WTC11 (cell line): Measurements from ENCODE around the gene C6orf136. TPM values are rescaled to one million over a fixed set of nuclear protein-coding genes. Genes with fewer than 3 reads are reported as not detected.
A peak's percentile ranks its signal among the peaks of the same experiment; 100 is the strongest.

ENCODE experiments used
- ATAC-seq: fragments of 200-7000 bp; cut with Tn5 transposase; 2 replicates; pipeline ENCODE4 v1.10.0; 2021; ENCODE audit warnings: mild to moderate bottlenecking, moderate library complexity
- CTCF ChIA-PET: fragments of 300-600 bp; sonication (Branson Sonifier 250); formaldehyde crosslinking; loops from one replicate; lab custom pipeline; 2021; ENCODE audit warnings: antibody characterized with exemption; lab: Charles Lee
- POLR2A ChIA-PET: fragments of 350-600 bp; sonication (Branson Sonifier 250); formaldehyde crosslinking; loops from one replicate; lab custom pipeline; 2021; ENCODE audit warnings: antibody characterized with exemption; lab: Charles Lee
- DNase-seq: peaks from one replicate; pipeline ENCODE4 v3.0.0; 2021; ENCODE audit warnings: low spot score
- H3K27ac Mint-ChIP-seq: 2 replicates; pipeline ENCODE4 v1.8.0; 2021; ENCODE audit warnings: mixed read lengths
- H3K27me3 Mint-ChIP-seq: 2 replicates; pipeline ENCODE4 v1.8.0; 2021; ENCODE audit warnings: low read depth, mild to moderate bottlenecking, moderate library complexity, mixed read lengths
- H3K36me3 Mint-ChIP-seq: 2 replicates; pipeline ENCODE4 v1.8.0; 2021; ENCODE audit warnings: mixed read lengths
- H3K4me1 Mint-ChIP-seq: 2 replicates; pipeline ENCODE4 v1.8.0; 2022; ENCODE audit warnings: mixed read lengths
- H3K4me3 Mint-ChIP-seq: 2 replicates; pipeline ENCODE4 v1.8.0; 2021; ENCODE audit warnings: mild to moderate bottlenecking, moderate library complexity, mixed read lengths
- H3K9me3 Mint-ChIP-seq: 2 replicates; pipeline ENCODE4 v1.8.0; 2021; ENCODE audit warnings: mixed read lengths
- ARID4B ChIP-seq: sonication (generic); formaldehyde crosslinking; IDR thresholded peaks from 2 replicates; pipeline ENCODE4 v1.8.0; 2023; ENCODE audit warnings: missing genetic modification reagents, mild to moderate bottlenecking, borderline replicate concordance
- ATF6 ChIP-seq: sonication (generic); formaldehyde crosslinking; IDR thresholded peaks from 2 replicates; pipeline ENCODE4 v1.8.1; 2023; ENCODE audit warnings: mild to moderate bottlenecking, missing genetic modification reagents
- CBFB ChIP-seq: sonication (generic); formaldehyde crosslinking; IDR thresholded peaks from 2 replicates; pipeline ENCODE4 v1.8.1; 2022; ENCODE audit warnings: mild to moderate bottlenecking, low read depth, missing genetic modification reagents
- CREM ChIP-seq: sonication (generic); formaldehyde crosslinking; IDR thresholded peaks from 2 replicates; pipeline ENCODE4 v1.8.1; 2022; ENCODE audit warnings: mild to moderate bottlenecking, missing genetic modification reagents, moderate library complexity
- ERG ChIP-seq: fragments of 250-450 bp; sonication (Bioruptor Pico); IDR thresholded peaks from 2 replicates; pipeline ENCODE4 v1.8.0; 2021; ENCODE audit warnings: mild to moderate bottlenecking
- GABPB1 ChIP-seq: sonication (generic); formaldehyde crosslinking; IDR thresholded peaks from 2 replicates; pipeline ENCODE4 v1.8.1; 2023; ENCODE audit warnings: mild to moderate bottlenecking, missing genetic modification reagents
- GRHL2 ChIP-seq: fragments of 250-450 bp; sonication (Bioruptor Pico); IDR thresholded peaks from 2 replicates; pipeline ENCODE4 v1.8.0; 2022; ENCODE audit warnings: mild to moderate bottlenecking, moderate library complexity; ENCODE audit not compliant: insufficient replicate concordance, severe bottlenecking
- GTF2I ChIP-seq: fragments of 250-450 bp; sonication (Bioruptor Pico); conservative IDR thresholded peaks from 2 replicates; pipeline ENCODE4 v1.4.0; 2021; ENCODE audit warnings: mild to moderate bottlenecking
- HMGA2 ChIP-seq: fragments of 250-450 bp; sonication (Bioruptor Pico); IDR thresholded peaks from 2 replicates; pipeline ENCODE4 v1.4.0; 2021; ENCODE audit warnings: mild to moderate bottlenecking, moderate library complexity
- JUN ChIP-seq: sonication (generic); formaldehyde crosslinking; IDR thresholded peaks from 2 replicates; pipeline ENCODE4 v1.8.0; 2023; ENCODE audit warnings: mild to moderate bottlenecking, missing genetic modification reagents
- NFYB ChIP-seq: sonication (generic); formaldehyde crosslinking; conservative IDR thresholded peaks from 2 replicates; pipeline ENCODE4 v1.8.0; 2022; ENCODE audit warnings: low read depth, missing genetic modification reagents
- NR2C2 ChIP-seq: sonication (generic); formaldehyde crosslinking; IDR thresholded peaks from 2 replicates; pipeline ENCODE4 v1.8.0; 2022; ENCODE audit warnings: mild to moderate bottlenecking, missing genetic modification reagents
- NR3C1 ChIP-seq: sonication (generic); formaldehyde crosslinking; conservative IDR thresholded peaks from 2 replicates; pipeline ENCODE4 v1.8.1; 2023; ENCODE audit warnings: low read depth, mild to moderate bottlenecking, missing genetic modification reagents
- RORB ChIP-seq: fragments of 250-450 bp; sonication (Bioruptor Pico); IDR thresholded peaks from 2 replicates; pipeline ENCODE4 v1.9.0; 2021; ENCODE audit warnings: mild to moderate bottlenecking
- SOX15 ChIP-seq: fragments of 250-450 bp; sonication (Bioruptor Pico); IDR thresholded peaks from 2 replicates; pipeline ENCODE4 v1.9.0; 2021; ENCODE audit warnings: mild to moderate bottlenecking
- SP1 ChIP-seq: sonication (generic); formaldehyde crosslinking; conservative IDR thresholded peaks from 2 replicates; pipeline ENCODE4 v1.8.1; 2022; ENCODE audit warnings: missing genetic modification reagents
- USF2 ChIP-seq: sonication (generic); formaldehyde crosslinking; IDR thresholded peaks from 2 replicates; pipeline ENCODE4 v1.8.1; 2023; ENCODE audit warnings: mild to moderate bottlenecking, missing genetic modification reagents, moderate library complexity
- ZNF317 ChIP-seq: sonication (generic); formaldehyde crosslinking; IDR thresholded peaks from 2 replicates; pipeline ENCODE4 v1.8.1; 2023; ENCODE audit warnings: low read depth, mild to moderate bottlenecking, moderate library complexity, missing genetic modification reagents, borderline replicate concordance
- ZNF416 ChIP-seq: fragments of 250-450 bp; sonication (Bioruptor Pico); IDR thresholded peaks from 2 replicates; pipeline ENCODE4 v1.9.0; 2021; ENCODE audit warnings: mild to moderate bottlenecking, inconsistent platforms
- total RNA-seq: library from RNA; stranded (reverse); gene quantifications from 3 replicates; pipeline ENCODE4 v1.2.3, GENCODE V29; 2021
- TF ChIP-seq, protein P1 (sequence below): sonication (generic); formaldehyde crosslinking; IDR thresholded peaks from 2 replicates; pipeline ENCODE4 v1.8.0; 2022; ENCODE audit warnings: mild to moderate bottlenecking, missing genetic modification reagents
- TF ChIP-seq, protein P2 (sequence below): sonication (generic); formaldehyde crosslinking; IDR thresholded peaks from 2 replicates; pipeline ENCODE4 v1.8.1; 2023; ENCODE audit warnings: mild to moderate bottlenecking, missing genetic modification reagents

C6orf136 gene
- total RNA-seq, 1 experiment from 2014 or later, result 26.5 TPM

DNA sequence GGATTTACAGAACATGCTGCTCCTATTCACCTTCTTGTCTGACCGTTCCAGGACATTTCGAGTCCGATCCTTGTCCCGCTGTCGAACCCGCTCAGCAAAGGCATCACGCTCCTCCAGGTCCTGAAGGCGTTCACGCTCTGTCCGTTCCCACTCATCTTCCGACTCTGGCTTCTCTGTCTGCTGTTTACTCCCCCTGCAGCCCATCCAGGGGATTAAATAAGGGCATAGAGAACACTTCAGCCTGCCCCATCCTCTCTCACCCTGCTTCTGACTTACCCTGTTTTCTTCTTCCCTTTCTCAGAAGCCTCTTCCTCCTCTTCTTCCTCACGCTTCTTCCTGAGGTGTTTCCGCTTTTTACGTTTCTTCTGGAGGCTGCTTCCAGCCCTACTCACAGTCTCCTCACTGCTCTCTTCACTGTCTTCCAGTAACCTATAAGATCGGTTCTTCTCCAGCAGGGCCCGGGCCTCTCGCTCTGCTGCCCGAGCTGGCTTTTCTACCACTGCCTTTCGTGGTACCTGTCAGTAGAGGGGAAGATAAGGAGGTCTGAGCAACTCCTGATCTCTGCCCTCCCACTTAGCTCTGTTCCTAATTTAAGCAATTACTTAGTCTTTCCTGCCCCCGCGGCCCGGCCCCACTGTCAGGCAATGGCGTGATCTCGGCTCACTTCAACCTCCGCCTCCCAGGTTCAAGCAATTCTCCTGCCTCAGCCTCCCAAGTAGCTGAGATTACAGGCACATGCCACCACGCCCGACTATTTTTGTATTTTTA is 24.0 kb downstream of the C6orf136 start (continued):
- TF ChIP-seq USF2 (CRISPR knock-in tag), result no peak
- no peak for TF ChIP-seq HMGA2 (CRISPR knock-in tag)
- TF ChIP-seq CREM, result no peak
- TF ChIP-seq, protein P1, sequence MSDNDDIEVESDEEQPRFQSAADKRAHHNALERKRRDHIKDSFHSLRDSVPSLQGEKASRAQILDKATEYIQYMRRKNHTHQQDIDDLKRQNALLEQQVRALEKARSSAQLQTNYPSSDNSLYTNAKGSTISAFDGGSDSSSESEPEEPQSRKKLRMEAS (CRISPR knock-in tag), result no peak
- no peak for TF ChIP-seq NFYB (CRISPR knock-in tag)
- TF ChIP-seq NR2C2 (CRISPR knock-in tag), result no peak
- no peak for TF ChIP-seq CBFB (CRISPR knock-in tag)
- no peak for TF ChIP-seq ARID4B
- TF ChIP-seq NR3C1 (CRISPR knock-in tag), result no peak
- no peak for TF ChIP-seq ATF6 (CRISPR knock-in tag)
- no peak for TF ChIP-seq ZNF317
- TF ChIP-seq, protein P2, sequence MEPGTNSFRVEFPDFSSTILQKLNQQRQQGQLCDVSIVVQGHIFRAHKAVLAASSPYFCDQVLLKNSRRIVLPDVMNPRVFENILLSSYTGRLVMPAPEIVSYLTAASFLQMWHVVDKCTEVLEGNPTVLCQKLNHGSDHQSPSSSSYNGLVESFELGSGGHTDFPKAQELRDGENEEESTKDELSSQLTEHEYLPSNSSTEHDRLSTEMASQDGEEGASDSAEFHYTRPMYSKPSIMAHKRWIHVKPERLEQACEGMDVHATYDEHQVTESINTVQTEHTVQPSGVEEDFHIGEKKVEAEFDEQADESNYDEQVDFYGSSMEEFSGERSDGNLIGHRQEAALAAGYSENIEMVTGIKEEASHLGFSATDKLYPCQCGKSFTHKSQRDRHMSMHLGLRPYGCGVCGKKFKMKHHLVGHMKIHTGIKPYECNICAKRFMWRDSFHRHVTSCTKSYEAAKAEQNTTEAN (CRISPR knock-in tag), result no peak
- no peak for TF ChIP-seq GRHL2 (CRISPR knock-in tag)
- TF ChIP-seq, all 79 proteins: peak for 0

- Mint-ChIP-seq H3K27ac (peak within 1 kb of the TSS; percentile 58), H3K4me3 (peak within 1 kb of the TSS; percentile 93), H3K36me3 (peaks cover 35% of the 10 kb centered on the region), H3K27me3 (no peaks in the 10 kb centered on the region), H3K4me1 (peaks cover 8% of the 10 kb centered on the region), H3K9me3 (no peaks in the 10 kb centered on the region)
- peak; percentile 83 for ATAC-seq
- DNase-seq, result peak; percentile 89
- ChIA-PET POLR2A (interaction anchor here (0.5 to 1.5 kb wide), 7 partner anchors 22 to 60 kb away, joined by 3 to 8 read pairs (median 3); partner anchors contain the start of gene MDC1), CTCF (interaction anchor here (0.7 to 1.9 kb wide), 39 partner anchors 8 to 419 kb away, joined by 3 to 34 read pairs (median 5); partner anchors contain the start of genes ABCF1, ATAT1, C6orf136 and MDC1)
- TF ChIP-seq SP1 (CRISPR knock-in tag) (peak; percentile 64; the same call in 1 of the 2 replicates), GTF2I (CRISPR knock-in tag) (no peak), CREM (peak; percentile 63; the same call in 1 of the 2 replicates), JUN (CRISPR knock-in tag) (no peak), ERG (CRISPR knock-in tag) (no peak), ZNF416 (CRISPR knock-in tag) (no peak), SOX15 (CRISPR knock-in tag) (no peak), GABPB1 (CRISPR knock-in tag) (peak; percentile 57; the same call in 1 of the 2 replicates), RORB (CRISPR knock-in tag) (no peak)
- TF ChIP-seq, protein P1 (CRISPR knock-in tag), result 0 out of 2 replicates have a peak, but pooled peaks have one; percentile 36
Observed at GRCh38 chr6:30672445-30673253, 25.7 kb downstream of the C6orf136 start, which contains the start of gene DHX16. Gene DHX16, minus strand, starts transcription at chr6:30673006. Its CDS starts 165 bp downstream, at chr6:30672841.
